Ovary (tissue), 9 donors: Measurements from ENCODE around the gene VKORC1L1. TPM values are rescaled to one million over a fixed set of nuclear protein-coding genes. Genes with fewer than 3 reads are reported as not detected.

Experiments used
- DNase-seq, 5 donors: peaks; one replicate each; pipeline ENCODE4 v3.0.0-alpha.2; 2019 to 2020
- H3K27ac ChIP-seq, 2 donors: fragments of 200-600 bp; one replicate each; pipeline versions ENCODE4 v1.5.1 to v1.8.0; 2019 to 2022
- H3K27me3 ChIP-seq: fragments of 200-600 bp; one replicate; pipeline ENCODE4 v1.8.0; 2022
- H3K36me3 ChIP-seq: fragments of 200-600 bp; sonication (generic); one replicate; pipeline ENCODE4 v1.5.1; 2019
- H3K4me1 ChIP-seq: one replicate; pipeline ENCODE4 v1.8.1; 2013; ENCODE audit warnings: mild to moderate bottlenecking, moderate library complexity; ENCODE audit not compliant: insufficient read depth
- H3K4me3 ChIP-seq: fragments of 200-600 bp; sonication (generic); one replicate; pipeline ENCODE4 v1.5.1; 2017
- H3K9me3 ChIP-seq, 2 donors: fragments of 200-600 bp in 1 of 2; sonication (generic) in 1 of 2; one replicate each; pipeline versions ENCODE4 v1.5.1 to v1.8.1; 2013 to 2019; ENCODE audit warnings: mild to moderate bottlenecking in 1 of 2, moderate library complexity in 1 of 2
- CTCF ChIP-seq, 3 donors: fragments of 450-650 bp in 2 of 3; fragments of 200-600 bp in 1 of 3; IDR thresholded peaks; one replicate each; pipeline versions ENCODE4 v1.5.1 to v1.8.0; 2016 to 2022; ENCODE audit warnings: antibody characterized with exemption in 3 of 3, mild to moderate bottlenecking in 1 of 3
- EP300 ChIP-seq: sonication (generic); formaldehyde crosslinking; IDR thresholded peaks from one replicate; pipeline ENCODE4 v1.6.1; 2017; ENCODE audit warnings: antibody characterized with exemption
- POLR2A ChIP-seq: fragments of 450-650 bp; IDR thresholded peaks from one replicate; pipeline ENCODE4 v1.6.1; 2017; ENCODE audit warnings: antibody characterized with exemption, mild to moderate bottlenecking, moderate library complexity
- WGBS, 3 donors: extraction: QIAGEN DNeasy Blood & Tissue Kit in 1 of 3; methylation state at CpG; one replicate each; pipeline versions ENCODE4 v1.1.5 to v1.1.7; 2013 to 2017; 5-methylcytosine and 5-hydroxymethylcytosine counted together
- intact Hi-C, 4 donors: fragments of 100-400 bp; cut with DNase I; formaldehyde crosslinking; loops; one replicate each; pipeline versions ENCODE4 v1.11.0 to v1.15.1; 2022 to 2023
- polyA plus RNA-seq, 2 donors: library from polyadenylated mRNA; stranded (reverse); fragments of 200-250 nt in 1 of 2; fragments of 350-450 nt in 1 of 2; fragmentation: Illumina TruSeq in 1 of 2; extraction: RNeasy Lipid Tissue Mini Kit (QIAGEN cat#74804) in 1 of 2; gene quantifications; one replicate each; pipeline ENCODE4 v1.2.3, GENCODE V29; 2013 to 2014
- total RNA-seq, 7 donors: library from RNA; depleted of rRNA in 2 of 7; stranded (reverse); fragments of >200 nt in 2 of 7; fragmentation: NEBNext Ultra II Directional in 3 of 7; extraction: Animal tissue kit (Norgen Biotek cat#: 25700) in 3 of 7; gene quantifications; one replicate each; pipeline versions ENCODE4 v1.1.0 to v1.2.4, GENCODE V29; 2016 to 2023
- donor health status: DM: no; HTN: no; CAD: no; lungs with moderate emphysema.
- donor health status: DM: no; HTN: no; CAD: no.
- donor health status: Bipolar disorder and iron deficiency.
- donor health status: DM: yes; HTN: yes; CAD: no.
- donor health status: DM: no; HTN: no; CAD: no.
- donor health status: DM: yes; HTN: yes; CAD: no.

VKORC1L1 gene
- total and polyA plus RNA-seq, 9 donors: 11.8 to 38.0 (median 24.8) TPM

- 80 to 91% (median 87%) methylated on average over 9 of the region's 9 CpGs for WGBS, 3 donors
- H3K27ac ChIP-seq: no peak overlapping the region
- intact Hi-C loops: loop anchor here in 1 of 4 donors (10.0 kb wide), 1 partner anchor 230 kb away; no protein-coding TSS in a partner anchor
- DNase-seq: no peak
- H3K4me1 ChIP-seq: no peaks in the 10 kb centered on the region
- H3K9me3 ChIP-seq: no peaks in the 10 kb centered on the region
- no peak overlapping the region for H3K4me3 ChIP-seq
- H3K27me3 ChIP-seq: no peaks in the 10 kb centered on the region
- TF ChIP-seq CTCF (IDR thresholded peaks at IDR 0.05): no peak
- TF ChIP-seq POLR2A: no peak
- no peak for TF ChIP-seq EP300
- H3K36me3 ChIP-seq: no peaks in the 10 kb centered on the region
Observed at GRCh38 chr7:65974876-65975275, 102.0 kb downstream of the VKORC1L1 start.

- peaks cover 4% of the 10 kb centered on the region for H3K4me1 ChIP-seq
Observed at GRCh38 chr7:65975814-65976445, 103.1 kb downstream of the VKORC1L1 start.

GRCh38 chr7:65976659-65977196 lies 103.9 kb downstream of the VKORC1L1 start:
- no peak for DNase-seq
- H3K36me3 ChIP-seq: no peaks in the 10 kb centered on the region
- H3K27ac ChIP-seq: no peak overlapping the region

More at GRCh38 chr7:65975814-65976445, 103.1 kb downstream of the VKORC1L1 start:
- intact Hi-C loops: loop anchor here in 1 of 4 donors (10.0 kb wide), 1 partner anchor 231 kb away; no protein-coding TSS in a partner anchor
- Histone ChIP-seq H3K4me3 (no peak overlapping the region), H3K36me3 (no peaks in the 10 kb centered on the region), H3K27ac (no peak overlapping the region), H3K9me3 (no peaks in the 10 kb centered on the region), H3K27me3 (no peaks in the 10 kb centered on the region)
- 92 to 94% (median 93%) methylated on average over 11 of the region's 11 CpGs for WGBS, 3 donors
- TF ChIP-seq EP300 (no peak), CTCF (IDR thresholded peaks at IDR 0.05) (no peak), POLR2A (no peak)
- DNase-seq: no peak

More at GRCh38 chr7:65976659-65977196, 103.9 kb downstream of the VKORC1L1 start:
- no peak overlapping the region for H3K4me3 ChIP-seq
- H3K27me3 ChIP-seq: no peaks in the 10 kb centered on the region
- no peak for TF ChIP-seq CTCF (IDR thresholded peaks at IDR 0.05)
- TF ChIP-seq EP300: no peak
- TF ChIP-seq POLR2A: no peak
- WGBS, 3 donors: 90 to 91% (median 90%) methylated on average over 16 of the region's 16 CpGs
- H3K4me1 ChIP-seq: peaks cover 5% of the 10 kb centered on the region
- no peaks in the 10 kb centered on the region for H3K9me3 ChIP-seq
- intact Hi-C loops: loop anchor here in 1 of 4 donors (10.0 kb wide), 1 partner anchor 232 kb away; no protein-coding TSS in a partner anchor
